DOHH2 (cell line): ENCODE data around the gene LRRC8B.
"Not testable (repeated sequence)": the region's sequence is repeated elsewhere in the genome, so short reads cannot be mapped to it uniquely, and the experiment has no call there.

ENCODE experiments used
- H3F3A ChIP-seq: fragments of 200-600 bp; sonication (generic), shearing (Covaris generic); 2 replicates; pipeline ENCODE4 v1.6.0; 2016; ENCODE audit warnings: antibody characterized with exemption, mild to moderate bottlenecking; ENCODE audit not compliant: control insufficient read depth, insufficient read depth
- H3K27ac ChIP-seq: fragments of 200-600 bp; sonication (generic); 2 replicates; pipeline ENCODE4 v1.5.1; 2014; ENCODE audit warnings: low read depth, mild to moderate bottlenecking, low read length, moderate library complexity
- H3K27me3 ChIP-seq: fragments of 200-600 bp; sonication (generic); 2 replicates; pipeline ENCODE4 v1.6.1; 2014; ENCODE audit warnings: mild to moderate bottlenecking, low read length, mixed read lengths; ENCODE audit not compliant: control insufficient read depth
- H3K36me3 ChIP-seq: fragments of 200-600 bp; sonication (generic); 2 replicates; pipeline ENCODE4 v1.6.1; 2014; ENCODE audit warnings: mild to moderate bottlenecking, low read length, moderate library complexity, mixed read lengths; ENCODE audit not compliant: control insufficient read depth
- H3K4me1 ChIP-seq: fragments of 200-600 bp; sonication (generic); 2 replicates; pipeline ENCODE4 v1.6.1; 2014; ENCODE audit warnings: mild to moderate bottlenecking, low read length, mixed read lengths; ENCODE audit not compliant: control insufficient read depth
- H3K4me2 ChIP-seq: fragments of 200-600 bp; sonication (generic); 2 replicates; pipeline ENCODE4 v1.6.0; 2014; ENCODE audit warnings: mild to moderate bottlenecking, low read length, moderate library complexity
- H3K4me3 ChIP-seq: fragments of 200-600 bp; sonication (generic); 2 replicates; pipeline ENCODE4 v1.5.1; 2014; ENCODE audit warnings: mild to moderate bottlenecking, low read length, mixed read lengths
- H3K79me2 ChIP-seq: fragments of 200-600 bp; sonication (generic); 2 replicates; pipeline ENCODE4 v1.6.1; 2014; ENCODE audit warnings: mild to moderate bottlenecking, low read length, mixed read lengths; ENCODE audit not compliant: control insufficient read depth
- H3K9me2 ChIP-seq: fragments of 200-600 bp; sonication (generic); replicated peaks from 2 replicates; pipeline ENCODE4 v1.6.1; 2014; ENCODE audit warnings: mild to moderate bottlenecking, low read length, mixed read lengths; ENCODE audit not compliant: control insufficient read depth
- H3K9me3 ChIP-seq: fragments of 200-600 bp; sonication (generic); 2 replicates; pipeline ENCODE4 v1.6.1; 2014; ENCODE audit warnings: antibody characterized with exemption, low read length, mixed read lengths; ENCODE audit not compliant: control insufficient read depth, insufficient read depth
- H4K20me1 ChIP-seq: fragments of 200-600 bp; sonication (generic); 2 replicates; pipeline ENCODE4 v1.6.0; 2014; ENCODE audit warnings: low read depth, mild to moderate bottlenecking, antibody characterized with exemption, low read length, moderate library complexity; ENCODE audit not compliant: control insufficient read depth, insufficient read depth
- EZH2phosphoT487 ChIP-seq: fragments of 200-600 bp; sonication (generic); IDR thresholded peaks from 2 replicates; pipeline ENCODE4 v1.6.1; 2017; ENCODE audit warnings: borderline replicate concordance, mild to moderate bottlenecking, antibody characterized with exemption, low read length, moderate library complexity, mixed read lengths
- TF ChIP-seq, protein P1 (sequence below): fragments of 200-600 bp; sonication (generic); IDR thresholded peaks from one replicate; pipeline ENCODE4 v1.5.1; 2014; ENCODE audit warnings: antibody characterized with exemption, mild to moderate bottlenecking, low read depth, low read length; ENCODE audit not compliant: poor library complexity, severe bottlenecking

The LRRC8B gene

DNA sequence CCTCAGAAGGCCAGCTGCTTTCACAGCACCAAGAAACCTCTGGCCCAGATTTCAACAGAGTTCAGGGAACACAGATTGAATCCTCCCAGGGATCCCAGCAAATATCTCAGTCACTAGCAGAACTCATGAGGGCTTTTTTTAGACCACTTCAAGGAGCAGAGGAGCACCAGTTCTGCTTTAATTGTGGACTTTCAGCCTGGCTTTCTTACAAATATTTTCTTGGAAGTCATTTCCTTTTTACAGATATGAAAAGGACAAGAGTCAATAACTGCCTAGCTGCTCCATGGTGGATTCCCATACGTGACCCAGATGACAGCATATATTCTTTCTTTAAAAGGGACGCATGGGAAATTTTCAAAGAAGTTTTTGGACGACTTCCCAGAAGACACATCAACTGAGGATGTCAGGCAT is 6.4 kb upstream of the LRRC8B start:
- Histone ChIP-seq H3K79me2 (no peaks in the 10 kb centered on the region), H4K20me1 (no peaks in the 10 kb centered on the region), H3K9me2 (no peaks in the 10 kb centered on the region), H3K9me3 (no peaks in the 10 kb centered on the region), H3K4me2 (no peak overlapping the region), H3K36me3 (no peaks in the 10 kb centered on the region), H3K4me1 (peaks cover under 1% of the 10 kb centered on the region; the same call in 1 of the 2 replicates), H3K4me3 (no peak overlapping the region), H3K27ac (no peak overlapping the region), H3F3A (peaks cover 1% of the 10 kb centered on the region; the same call in 1 of the 2 replicates), H3K27me3 (no peaks in the 10 kb centered on the region)
- TF ChIP-seq, protein P1, sequence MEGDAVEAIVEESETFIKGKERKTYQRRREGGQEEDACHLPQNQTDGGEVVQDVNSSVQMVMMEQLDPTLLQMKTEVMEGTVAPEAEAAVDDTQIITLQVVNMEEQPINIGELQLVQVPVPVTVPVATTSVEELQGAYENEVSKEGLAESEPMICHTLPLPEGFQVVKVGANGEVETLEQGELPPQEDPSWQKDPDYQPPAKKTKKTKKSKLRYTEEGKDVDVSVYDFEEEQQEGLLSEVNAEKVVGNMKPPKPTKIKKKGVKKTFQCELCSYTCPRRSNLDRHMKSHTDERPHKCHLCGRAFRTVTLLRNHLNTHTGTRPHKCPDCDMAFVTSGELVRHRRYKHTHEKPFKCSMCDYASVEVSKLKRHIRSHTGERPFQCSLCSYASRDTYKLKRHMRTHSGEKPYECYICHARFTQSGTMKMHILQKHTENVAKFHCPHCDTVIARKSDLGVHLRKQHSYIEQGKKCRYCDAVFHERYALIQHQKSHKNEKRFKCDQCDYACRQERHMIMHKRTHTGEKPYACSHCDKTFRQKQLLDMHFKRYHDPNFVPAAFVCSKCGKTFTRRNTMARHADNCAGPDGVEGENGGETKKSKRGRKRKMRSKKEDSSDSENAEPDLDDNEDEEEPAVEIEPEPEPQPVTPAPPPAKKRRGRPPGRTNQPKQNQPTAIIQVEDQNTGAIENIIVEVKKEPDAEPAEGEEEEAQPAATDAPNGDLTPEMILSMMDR: no peak
- TF ChIP-seq EZH2phosphoT487: no peak

DNA sequence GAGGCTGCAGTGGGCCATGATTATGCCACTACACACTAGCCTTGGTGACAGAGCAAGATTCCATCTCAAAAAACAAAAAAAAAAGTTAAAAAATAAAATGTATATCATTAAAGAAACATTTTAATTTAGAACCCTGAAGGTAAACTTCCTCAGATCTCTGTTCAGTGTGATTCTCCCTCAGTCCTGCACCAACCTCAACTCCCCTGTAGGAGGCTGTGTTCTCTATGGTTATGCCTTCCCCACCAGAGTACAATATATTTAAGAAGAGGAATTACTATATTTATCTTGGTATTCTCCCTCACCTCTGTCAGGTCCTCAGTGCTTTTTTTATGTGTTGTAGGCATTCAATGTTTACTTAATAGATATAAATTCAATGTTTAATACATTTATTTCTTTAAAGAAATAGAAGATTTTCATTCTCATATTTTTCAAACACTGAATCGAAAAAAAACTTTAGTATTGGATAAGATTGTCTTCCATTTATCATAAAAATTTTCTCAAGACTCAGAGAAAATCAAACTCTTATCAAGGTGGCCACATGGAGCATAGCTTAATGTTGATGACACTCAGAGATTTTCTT is 4.8 kb upstream of the LRRC8B start:
- H3K4me1 ChIP-seq: peaks cover 12% of the 10 kb centered on the region
- peaks cover 3% of the 10 kb centered on the region for H3K79me2 ChIP-seq
- TF ChIP-seq EZH2phosphoT487: no peak
- TF ChIP-seq, protein P1: peak; percentile 35
- no peak overlapping the region for H3K4me3 ChIP-seq
- H3K9me3 ChIP-seq: no peaks in the 10 kb centered on the region
- H3K36me3 ChIP-seq: peaks cover 1% of the 10 kb centered on the region; the same call in 1 of the 2 replicates
- H3K4me2 ChIP-seq: no peak overlapping the region
- H3K27ac ChIP-seq: no peak overlapping the region
- no peaks in the 10 kb centered on the region for H3K9me2 ChIP-seq
- H4K20me1 ChIP-seq: no peaks in the 10 kb centered on the region
- H3F3A ChIP-seq: peaks cover 4% of the 10 kb centered on the region; the same call in 1 of the 2 replicates
- H3K27me3 ChIP-seq: no peaks in the 10 kb centered on the region

GRCh38 chr1:89521977-89522376 is 2.7 kb upstream of the LRRC8B start:
- Histone ChIP-seq H3K4me1 (peaks cover 29% of the 10 kb centered on the region), H3K79me2 (peaks cover 24% of the 10 kb centered on the region)
- not testable (repeated sequence) for H3K36me3 ChIP-seq, H3K27ac ChIP-seq, H3K9me2 ChIP-seq, H3K9me3 ChIP-seq, H4K20me1 ChIP-seq, H3F3A ChIP-seq, H3K4me3 ChIP-seq, H3K27me3 ChIP-seq, H3K4me2 ChIP-seq

DNA sequence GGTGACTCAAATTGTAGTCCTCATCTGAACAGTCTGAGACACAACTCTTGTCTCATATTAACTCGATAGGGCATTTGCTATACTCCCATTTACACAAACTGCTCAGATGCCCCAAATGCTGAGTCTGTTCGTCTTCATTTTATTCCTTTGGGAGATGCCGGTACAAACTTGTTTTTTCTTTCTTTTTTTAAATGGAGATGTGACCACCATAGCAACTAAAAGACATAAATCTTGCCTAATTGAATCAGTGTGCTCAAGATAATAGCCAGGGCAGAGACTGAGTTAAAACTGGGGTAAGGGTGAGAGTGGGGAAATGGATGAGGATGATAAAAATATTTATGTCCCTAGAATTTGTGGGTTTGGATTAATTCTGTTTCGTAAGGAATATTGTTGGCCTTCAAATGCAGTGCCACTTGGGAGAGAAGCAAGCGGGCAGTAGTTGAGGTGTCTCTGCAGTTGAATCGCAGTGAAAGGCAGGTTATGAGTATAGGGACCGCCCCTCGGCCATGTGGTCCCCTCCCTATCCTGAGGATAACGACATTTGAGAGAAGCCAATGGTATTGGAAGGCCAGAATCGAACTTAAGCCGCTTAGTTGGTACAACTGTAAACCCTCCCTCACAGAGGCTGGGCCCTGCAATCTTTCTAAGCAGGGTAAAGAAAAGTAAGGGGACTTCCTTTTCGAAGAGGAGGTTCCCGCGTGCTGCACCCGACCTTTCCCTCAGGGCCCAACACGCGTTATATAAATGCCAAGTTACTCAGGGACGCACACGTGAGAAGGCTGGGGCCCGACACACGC is 859 bp upstream of the LRRC8B start:
- peaks cover 42% of the 10 kb centered on the region for H3K79me2 ChIP-seq
- H3K36me3 ChIP-seq: peaks cover 21% of the 10 kb centered on the region
- no peaks in the 10 kb centered on the region for H4K20me1 ChIP-seq
- peaks cover 39% of the 10 kb centered on the region for H3K4me1 ChIP-seq
- H3K4me3 ChIP-seq: peak overlapping the region; percentile 99
- peak overlapping the region; percentile 62 for H3K27ac ChIP-seq
- H3K4me2 ChIP-seq: peak overlapping the region; percentile 93
- TF ChIP-seq, protein P1: no peak
- TF ChIP-seq EZH2phosphoT487: no peak
- H3K9me3 ChIP-seq: no peaks in the 10 kb centered on the region
- no peaks in the 10 kb centered on the region for H3K9me2 ChIP-seq
- peaks cover 4% of the 10 kb centered on the region for H3F3A ChIP-seq
- no peaks in the 10 kb centered on the region for H3K27me3 ChIP-seq
